ENCODE measurements around the gene RIC1. TPM values are rescaled to one million over a fixed set of nuclear protein-coding genes. Genes with fewer than 3 reads are reported as not detected.
"Not testable (repeated sequence)": the region's sequence is repeated elsewhere in the genome, so short reads cannot be mapped to it uniquely, and the experiment has no call there.

RIC1 gene
- total and polyA plus RNA-seq, 11 donors = 2.4 to 14.4 (median 8.7) TPM

- Histone ChIP-seq H3K27ac (no peak overlapping the region), H3K4me3 (no peak overlapping the region), H3K27me3 (no peaks in the 10 kb centered on the region), H3K9me3 (peaks cover 0 to 15% (median 2%) of the 10 kb centered on the region in 12 donors), H3K4me1 (peaks cover 0 to 6% (median 0%) of the 10 kb centered on the region in 12 donors), H3K36me3 (peaks cover 0 to 44% (median 23%) of the 10 kb centered on the region in 9 donors)
- TF ChIP-seq POLR2A (IDR thresholded peaks at IDR 0.05) (no peak), CTCF (IDR thresholded peaks at IDR 0.05) (no peak)
- WGBS, 4 donors = 94 to 97% (median 96%) methylated on average over 18 of the region's 18 CpGs
- DNase-seq (no peak), ATAC-seq (no peak)
- intact Hi-C loops (cut with DNase I) = no loop called here
Observed at GRCh38 chr9:5721279-5722087, 92.6 kb downstream of the RIC1 start.

GRCh38 chr9:5722679-5723078 is 93.8 kb downstream of the RIC1 start:
- ATAC-seq; H3K9me3 ChIP-seq; H3K4me3 ChIP-seq; H3K27ac ChIP-seq; H3K27me3 ChIP-seq; DNase-seq; intact Hi-C loops (cut with DNase I); H3K4me1 ChIP-seq: not testable (repeated sequence)
- 95 to 99% (median 97%) methylated on average over 4 of the region's 4 CpGs for WGBS, 4 donors
- peaks cover 0 to 42% (median 27%) of the 10 kb centered on the region in 9 donors for H3K36me3 ChIP-seq

DNA sequence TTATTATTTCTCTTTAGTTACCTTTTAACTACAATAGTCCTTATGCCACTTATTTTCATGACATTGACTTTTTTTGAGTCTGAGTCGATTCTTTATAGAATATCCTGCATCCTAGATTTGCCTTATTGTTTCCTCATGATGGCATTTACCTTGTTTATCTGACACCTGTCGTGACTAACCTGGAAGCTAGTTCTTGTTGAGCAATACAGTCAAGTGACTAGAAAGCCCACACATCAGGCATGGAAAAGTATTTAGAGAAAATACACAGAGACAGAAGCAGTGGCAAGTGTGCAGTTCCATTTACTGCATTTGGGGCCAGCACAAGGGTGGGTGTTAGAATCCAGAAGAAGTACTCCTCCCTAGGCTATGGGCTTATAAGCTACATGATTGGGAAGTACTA is 106.2 kb downstream of the RIC1 start:
- Histone ChIP-seq H3K4me1 (peaks cover 0 to 4% (median 0%) of the 10 kb centered on the region in 12 donors), H3K27me3 (no peaks in the 10 kb centered on the region), H3K36me3 (peaks cover 0 to 84% (median 43%) of the 10 kb centered on the region in 9 donors), H3K27ac (no peak overlapping the region), H3K4me3 (no peak overlapping the region), H3K9me3 (no peaks in the 10 kb centered on the region)
- ATAC-seq (no peak), DNase-seq (no peak)
- TF ChIP-seq POLR2A (IDR thresholded peaks at IDR 0.05) = no peak
- TF ChIP-seq CTCF (IDR thresholded peaks at IDR 0.05) = no peak
- intact Hi-C loops (cut with DNase I) = no loop called here
- 94 to 96% (median 96%) methylated on average over 2 of the region's 2 CpGs for WGBS, 4 donors

- no peak for DNase-seq
- H3K27ac ChIP-seq = no peak overlapping the region
- TF ChIP-seq CTCF (IDR thresholded peaks at IDR 0.05) = no peak
- no peak for TF ChIP-seq POLR2A (IDR thresholded peaks at IDR 0.05)
- 48 to 97% (median 58%) methylated on average over 2 of the region's 2 CpGs for WGBS, 4 donors
- peaks cover 0 to 85% (median 40%) of the 10 kb centered on the region in 9 donors for H3K36me3 ChIP-seq
- no peak overlapping the region for H3K4me3 ChIP-seq
- H3K9me3 ChIP-seq = no peaks in the 10 kb centered on the region
- no peak for ATAC-seq
- intact Hi-C loops (cut with DNase I) = no loop called here
- peaks cover 0 to 4% (median 0%) of the 10 kb centered on the region in 12 donors for H3K4me1 ChIP-seq
- no peaks in the 10 kb centered on the region for H3K27me3 ChIP-seq
Observed at GRCh38 chr9:5736563-5737346, 107.8 kb downstream of the RIC1 start.

Data from heart left ventricle (tissue), 16 donors.